ENCODE results near the gene STN1.
"Not testable (repeated sequence)": the region's sequence is repeated elsewhere in the genome, so short reads cannot be mapped to it uniquely, and the experiment has no call there.

STN1 gene

DNA sequence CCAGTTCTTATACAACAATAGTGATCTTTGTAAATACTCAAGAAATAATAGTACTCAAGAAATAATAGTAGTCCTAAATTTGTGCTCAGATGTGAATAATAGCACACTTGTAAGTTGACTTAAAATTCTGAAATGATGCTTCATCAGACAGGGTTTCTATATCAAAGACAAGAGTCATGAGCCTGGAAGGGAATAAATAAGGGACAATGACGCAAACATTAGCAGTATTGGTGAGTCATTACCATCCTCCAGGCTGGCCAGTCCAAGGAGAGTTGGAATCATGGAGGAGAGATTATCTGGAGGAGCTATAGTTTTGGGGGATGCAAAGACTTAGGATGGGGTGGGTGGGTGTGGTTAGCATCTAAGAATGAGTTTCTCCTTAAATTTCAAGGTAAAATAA, 56.5 kb downstream of the STN1 start:
- DNase-seq (ENCODE audit: low read depth) = no peak

DNA sequence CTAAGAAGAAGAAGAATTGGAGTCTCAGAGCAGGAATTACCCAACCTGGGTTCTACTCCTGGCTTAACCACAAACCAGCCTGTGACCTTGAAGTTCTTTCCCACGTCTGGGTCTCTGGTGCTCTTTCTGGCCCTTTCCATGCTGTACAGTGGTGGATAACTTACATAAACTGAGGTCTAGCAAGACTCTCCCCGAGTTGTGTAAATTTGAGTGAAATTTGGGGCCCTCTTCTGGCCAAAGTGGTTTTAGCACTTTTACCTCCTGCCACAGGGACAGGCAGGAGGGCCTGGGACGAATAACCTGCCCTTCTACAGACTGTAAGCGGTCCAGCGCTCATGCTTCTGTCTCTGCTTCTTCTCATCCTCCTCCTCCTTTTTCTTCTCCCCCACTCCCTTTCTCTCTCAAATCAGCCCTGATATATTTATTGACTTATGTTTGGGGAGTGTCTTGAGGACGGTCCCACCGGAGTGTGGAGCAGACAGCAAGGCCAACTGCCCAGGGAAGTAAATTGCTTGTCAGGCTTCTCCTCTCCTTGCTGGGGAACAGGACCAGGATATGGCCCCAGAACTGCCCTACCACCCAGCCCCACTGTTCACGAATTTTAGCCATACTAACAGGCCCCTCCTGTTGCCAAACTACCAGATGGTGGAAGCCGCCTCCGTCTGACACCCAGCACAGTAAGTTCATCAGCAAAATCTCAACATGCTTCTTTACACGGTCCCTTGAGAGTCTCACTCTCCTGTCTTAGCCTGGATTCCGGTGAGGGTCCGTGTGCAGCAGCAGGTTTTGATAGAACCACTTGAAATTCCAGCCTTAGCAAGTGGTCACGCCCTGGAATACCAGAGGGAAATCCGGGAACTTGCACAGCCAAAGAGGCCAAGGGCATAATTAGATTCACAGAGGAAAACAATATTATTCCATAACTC, 58.6 kb downstream of the STN1 start:
- no peak for DNase-seq (ENCODE audit: low read depth)

- no peak for DNase-seq (ENCODE audit: low read depth)
Measured at GRCh38 chr10:103858360-103858759, 59.6 kb downstream of the STN1 start.

DNA sequence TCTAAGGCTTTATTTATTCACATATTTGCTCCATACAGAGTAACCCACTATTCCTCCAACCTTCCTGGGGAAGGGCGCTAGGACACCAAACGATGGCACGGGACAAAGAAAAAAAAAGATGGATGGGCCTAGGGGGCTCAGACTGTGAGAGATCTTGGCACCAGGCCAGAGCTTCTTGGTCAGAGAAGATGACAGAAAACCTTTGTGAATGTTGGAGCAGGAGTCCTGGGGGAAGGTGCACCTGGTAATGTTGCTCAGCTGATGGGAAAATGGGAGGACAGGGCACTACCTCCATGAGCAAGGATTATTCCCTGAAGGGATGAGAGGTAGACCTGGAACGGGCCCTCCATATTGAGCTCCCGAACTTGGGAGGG, 61.2 kb downstream of the STN1 start:
- DNase-seq (ENCODE audit: low read depth) = no peak

- DNase-seq (ENCODE audit: low read depth) = no peak
Measured at GRCh38 chr10:103855852-103856796, 61.9 kb downstream of the STN1 start.

- DNase-seq (ENCODE audit: low read depth) = no peak
Measured at GRCh38 chr10:103855424-103855823, 62.6 kb downstream of the STN1 start, which contains the start of gene SH3PXD2A. Gene SH3PXD2A, minus strand, starts transcription at chr10:103855576. Its CDS starts 310 bp downstream, at chr10:103855266.

- DNase-seq (ENCODE audit: low read depth) = no peak
Measured at GRCh38 chr10:103854686-103855391, 63.1 kb downstream of the STN1 start.

DNA sequence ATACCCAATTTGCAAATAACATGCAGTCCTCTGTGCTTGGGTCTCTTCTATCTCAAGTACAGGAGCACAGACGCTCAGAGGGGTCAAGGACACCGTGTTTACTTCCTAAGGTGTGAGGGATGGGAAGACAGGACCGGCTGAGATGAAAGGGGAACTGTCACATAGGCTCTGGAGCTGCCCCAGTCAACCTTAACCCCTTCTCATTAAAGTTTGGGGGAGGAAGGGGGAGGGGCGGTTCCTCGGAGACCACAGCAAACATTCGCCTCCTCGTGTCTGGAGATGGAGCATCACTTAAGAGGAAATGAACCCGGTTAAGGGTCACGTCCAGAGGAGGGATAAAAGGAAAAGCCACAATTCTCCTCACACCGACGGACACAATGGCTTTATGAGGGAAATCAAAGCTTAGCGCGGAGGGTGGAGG, 63.7 kb downstream of the STN1 start:
- DNase-seq (ENCODE audit: low read depth) = no peak

GRCh38 chr10:103853428-103854264, 64.3 kb downstream of the STN1 start:
- DNase-seq (ENCODE audit: low read depth) = no peak

DNA sequence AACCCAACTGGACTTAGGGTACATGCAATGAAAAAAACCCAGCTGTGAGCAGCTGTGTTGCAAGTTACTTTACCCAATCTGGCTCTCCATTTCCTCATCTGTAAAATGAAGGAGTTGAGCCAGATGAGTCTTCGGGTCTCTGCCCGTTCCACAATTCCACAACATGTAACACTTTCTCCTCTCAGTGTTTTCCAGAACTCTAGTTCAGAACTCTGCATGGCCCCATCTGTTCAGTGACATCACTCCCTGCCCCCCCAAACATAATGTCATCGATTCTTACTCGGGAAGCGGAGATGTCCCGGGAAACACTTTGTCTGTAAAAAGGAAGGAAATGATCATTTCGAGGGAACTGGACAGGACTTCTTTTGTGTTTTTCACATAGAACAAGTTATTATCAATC, 65.1 kb downstream of the STN1 start:
- DNase-seq (ENCODE audit: low read depth) = no peak

- DNase-seq (ENCODE audit: low read depth) = peak; percentile 88
Measured at GRCh38 chr10:103852189-103852711, 65.7 kb downstream of the STN1 start.

GRCh38 chr10:103851261-103851660, 66.7 kb downstream of the STN1 start:
- no peak for DNase-seq (ENCODE audit: low read depth)

GRCh38 chr10:103850572-103850895, 67.5 kb downstream of the STN1 start:
- DNase-seq (ENCODE audit: low read depth) = no peak

GRCh38 chr10:103849880-103850571, 68.0 kb downstream of the STN1 start:
- DNase-seq (ENCODE audit: low read depth) = peak; percentile 80

- DNase-seq (ENCODE audit: low read depth) = no peak
Measured at GRCh38 chr10:103849212-103849877, 68.6 kb downstream of the STN1 start.

GRCh38 chr10:103847909-103848468, 70.0 kb downstream of the STN1 start:
- no peak for DNase-seq (ENCODE audit: low read depth)

- DNase-seq (ENCODE audit: low read depth) = no peak
Measured at GRCh38 chr10:103847346-103847745, 70.6 kb downstream of the STN1 start.

GRCh38 chr10:103845972-103846371, 72.0 kb downstream of the STN1 start:
- no peak for DNase-seq (ENCODE audit: low read depth)

DNA sequence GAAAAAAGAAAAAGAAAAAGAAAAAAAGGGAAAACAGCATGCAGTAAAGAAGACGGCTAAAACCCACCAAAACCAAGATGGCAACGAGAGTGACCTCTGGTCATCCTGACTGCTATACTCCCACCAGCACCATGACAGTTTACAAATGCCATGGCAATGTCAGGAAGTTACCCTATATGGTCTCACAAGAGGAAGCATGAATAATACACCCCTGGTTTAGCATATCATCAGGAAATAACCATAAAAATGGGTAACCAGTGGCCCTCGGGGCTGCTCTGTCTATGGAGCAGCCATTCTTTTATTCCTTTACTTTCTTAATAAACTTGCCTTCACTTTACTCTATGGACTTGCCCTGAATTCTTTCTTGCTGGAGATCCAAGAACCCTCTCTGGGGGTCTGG, 72.6 kb downstream of the STN1 start:
- not testable (repeated sequence) for DNase-seq (ENCODE audit: low read depth)
